Measurements from ENCODE around the gene CFDP1.

The CFDP1 gene

DNA sequence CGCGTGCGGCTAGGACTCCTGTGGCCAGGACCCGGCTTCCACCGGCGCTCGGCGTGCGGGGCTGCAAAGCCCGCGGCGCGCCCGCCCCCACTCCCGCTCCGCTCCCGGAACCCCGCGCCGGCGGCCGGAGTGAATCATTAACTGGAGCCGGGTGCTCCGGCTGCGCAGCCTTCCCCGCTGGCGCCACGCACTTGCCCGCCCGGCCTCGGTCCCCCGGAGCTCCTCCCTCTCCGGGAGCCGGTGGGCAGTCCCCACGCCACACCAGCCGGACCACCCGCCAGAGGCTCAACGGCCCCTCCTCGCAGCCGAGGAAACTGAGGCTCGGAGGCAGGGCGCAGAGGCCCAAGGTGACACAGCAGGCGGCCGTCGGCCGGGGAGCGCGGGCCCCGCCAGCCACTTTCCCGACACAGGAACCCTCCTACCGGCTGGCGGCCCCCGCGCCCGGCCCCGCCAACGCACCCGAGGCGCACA lies 182.5 kb downstream of the CFDP1 start:
- DNase-seq (ENCODE audit: low read depth in 2 of 2) = no peak

DNA sequence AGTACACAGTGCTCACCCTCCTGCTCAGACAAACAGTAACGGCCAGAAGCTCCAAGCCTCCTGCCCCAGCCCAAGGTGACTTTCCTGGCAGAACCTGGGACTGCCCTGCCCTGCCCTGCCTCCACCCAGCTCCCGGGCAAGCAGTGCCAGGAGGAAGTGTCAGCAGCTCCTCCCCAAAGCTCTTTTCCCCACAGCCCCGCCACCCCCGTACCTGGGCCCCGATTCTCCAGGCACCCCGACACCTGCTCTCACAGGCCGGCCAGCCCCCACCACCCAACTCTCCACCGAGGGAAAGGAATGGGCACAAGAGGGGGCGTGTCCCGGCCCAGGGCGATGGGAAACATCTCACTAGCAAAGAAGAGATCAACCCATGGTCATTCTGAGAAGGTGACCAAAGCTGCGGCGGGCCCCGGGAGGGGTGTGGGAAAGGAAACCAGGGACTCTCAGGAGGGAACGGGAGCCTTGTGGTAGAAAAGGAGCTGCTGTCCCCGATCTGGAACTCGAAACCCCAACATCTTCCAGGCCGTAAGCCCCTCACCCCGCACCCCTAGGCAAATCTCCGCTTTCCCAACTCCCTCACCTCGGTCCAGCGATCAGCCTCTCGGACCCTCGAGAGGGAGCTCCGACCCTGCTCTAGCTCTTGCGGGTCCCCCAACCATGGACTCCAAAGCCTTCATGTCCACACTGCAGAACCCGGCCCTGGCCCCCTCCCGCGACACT lies 183.1 kb downstream of the CFDP1 start:
- DNase-seq (ENCODE audit: low read depth in 2 of 2) = no peak

DNA sequence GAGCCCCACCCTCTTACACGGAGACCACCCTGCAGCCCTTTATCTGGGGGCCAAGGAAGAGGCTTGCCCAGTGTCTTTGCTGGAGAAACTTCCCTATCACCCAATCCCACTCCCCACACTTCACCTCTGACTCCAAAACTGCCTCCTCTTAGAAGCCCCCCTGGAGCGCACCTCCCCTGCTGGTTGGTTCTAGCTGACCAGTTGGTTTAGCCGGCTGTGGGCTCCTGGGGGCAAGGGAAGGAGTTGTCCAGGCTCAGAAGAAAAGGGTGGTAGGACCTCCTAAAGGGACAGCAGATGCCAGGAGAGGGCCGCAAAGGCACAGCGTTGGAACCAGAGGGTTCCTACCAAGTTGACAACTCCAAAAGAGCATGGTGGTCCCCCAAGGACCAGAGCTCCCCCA lies 183.9 kb downstream of the CFDP1 start:
- no peak for DNase-seq (ENCODE audit: low read depth in 2 of 2)

GRCh38 chr16:75248536-75249380 lies 184.5 kb downstream of the CFDP1 start:
- no peak for DNase-seq (ENCODE audit: low read depth in 2 of 2)

GRCh38 chr16:75248142-75248535 lies 185.2 kb downstream of the CFDP1 start:
- no peak for DNase-seq (ENCODE audit: low read depth in 2 of 2)

DNA sequence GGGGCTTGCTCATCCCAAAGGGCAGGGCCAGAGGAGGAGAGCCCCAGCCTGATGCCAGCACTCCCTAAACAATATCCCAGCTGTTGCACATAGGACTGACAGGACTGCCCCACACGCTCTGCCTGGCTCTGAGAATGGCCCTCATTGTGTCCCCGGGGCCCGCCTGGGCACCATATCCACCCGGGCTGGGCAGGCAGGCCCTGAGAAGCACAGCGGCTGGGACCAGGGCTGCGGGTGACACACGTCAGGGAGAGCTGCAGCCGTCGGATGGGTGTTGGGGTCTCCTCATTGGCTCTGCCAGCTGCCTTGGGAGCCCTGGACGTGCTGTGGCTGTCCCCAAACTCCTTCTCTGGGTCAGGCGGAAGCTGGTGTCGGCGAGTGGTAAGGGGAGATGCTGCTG lies 186.1 kb downstream of the CFDP1 start:
- DNase-seq (ENCODE audit: low read depth in 2 of 2) = no peak

DNA sequence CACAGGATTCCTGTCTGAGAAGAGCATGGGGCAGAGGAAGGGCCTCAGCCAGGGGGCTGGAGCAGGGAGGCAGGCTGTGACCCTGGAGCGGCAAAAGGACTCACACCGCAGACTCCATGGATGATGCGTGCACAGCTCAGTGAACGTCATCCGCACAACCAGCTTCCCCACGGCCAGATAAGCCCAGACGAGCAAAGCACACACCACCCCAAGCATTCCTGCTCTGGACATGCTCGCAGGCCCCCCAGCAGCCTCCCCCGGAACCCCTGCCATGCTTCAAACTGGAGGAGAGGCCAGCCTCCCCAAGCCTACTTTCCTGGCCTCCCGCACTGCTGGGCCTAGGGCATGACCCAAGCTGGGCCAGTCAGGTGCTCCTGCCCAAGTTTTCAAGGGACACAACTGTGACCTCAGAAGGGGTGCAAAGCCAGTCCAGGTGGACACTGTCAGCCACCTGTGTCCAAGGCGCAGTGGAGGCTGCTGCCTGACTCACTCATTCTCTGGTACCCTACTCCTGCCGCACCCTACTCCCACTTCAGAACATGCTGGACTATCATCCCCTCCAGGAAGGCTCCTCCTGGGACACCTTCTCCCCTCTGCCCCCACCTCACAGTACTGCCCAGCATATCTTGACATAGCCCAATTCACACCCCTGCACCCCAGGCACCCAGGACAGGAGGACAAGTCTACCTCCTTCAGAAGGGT lies 186.6 kb downstream of the CFDP1 start:
- DNase-seq (ENCODE audit: low read depth in 2 of 2) = no peak

DNA sequence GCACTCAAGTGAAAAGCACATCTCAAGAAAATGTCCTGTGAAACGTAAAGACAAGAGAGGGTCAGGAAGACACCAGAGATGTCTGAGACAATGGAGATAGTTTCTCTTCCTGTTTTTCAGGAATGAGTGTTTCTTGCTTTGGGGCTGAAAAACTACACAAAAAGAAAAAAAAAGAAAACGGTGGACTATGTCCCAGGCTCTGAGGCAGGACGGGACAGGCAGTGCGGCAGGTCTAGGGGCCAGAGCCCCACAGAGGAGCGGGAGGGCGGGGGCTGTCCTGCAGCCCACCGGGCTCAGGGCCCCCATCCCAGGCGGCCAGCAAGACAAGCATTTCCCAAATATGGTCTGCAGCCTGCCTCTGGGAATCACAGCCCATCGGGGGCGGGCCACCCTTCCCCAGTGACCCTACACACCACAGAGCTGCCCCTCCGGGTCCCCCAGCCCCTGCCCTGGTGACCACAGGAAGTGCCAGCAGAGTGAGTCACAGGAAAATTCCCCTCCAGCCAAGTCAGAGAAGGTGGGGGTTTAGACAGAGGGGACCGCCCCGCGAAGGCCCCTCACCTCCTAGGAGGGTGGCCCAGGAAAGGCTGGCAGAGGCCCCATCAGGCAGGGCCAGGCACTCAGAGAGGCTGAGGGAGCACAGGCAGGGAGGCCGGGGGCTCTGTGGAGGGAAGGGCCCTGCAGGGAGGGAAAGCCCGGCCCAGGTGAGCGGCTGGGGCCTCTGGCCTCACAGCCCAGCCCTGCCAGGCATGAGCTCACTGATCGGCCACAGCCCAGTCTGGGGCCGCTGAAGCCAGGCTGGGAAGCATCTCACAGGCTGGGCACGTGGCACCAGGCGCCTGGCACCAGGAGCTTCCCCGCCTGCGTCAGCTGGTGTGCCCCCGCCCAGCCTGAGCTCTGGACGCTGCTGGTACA lies 188.2 kb downstream of the CFDP1 start:
- DNase-seq (ENCODE audit: low read depth in 2 of 2) = no peak

DNA sequence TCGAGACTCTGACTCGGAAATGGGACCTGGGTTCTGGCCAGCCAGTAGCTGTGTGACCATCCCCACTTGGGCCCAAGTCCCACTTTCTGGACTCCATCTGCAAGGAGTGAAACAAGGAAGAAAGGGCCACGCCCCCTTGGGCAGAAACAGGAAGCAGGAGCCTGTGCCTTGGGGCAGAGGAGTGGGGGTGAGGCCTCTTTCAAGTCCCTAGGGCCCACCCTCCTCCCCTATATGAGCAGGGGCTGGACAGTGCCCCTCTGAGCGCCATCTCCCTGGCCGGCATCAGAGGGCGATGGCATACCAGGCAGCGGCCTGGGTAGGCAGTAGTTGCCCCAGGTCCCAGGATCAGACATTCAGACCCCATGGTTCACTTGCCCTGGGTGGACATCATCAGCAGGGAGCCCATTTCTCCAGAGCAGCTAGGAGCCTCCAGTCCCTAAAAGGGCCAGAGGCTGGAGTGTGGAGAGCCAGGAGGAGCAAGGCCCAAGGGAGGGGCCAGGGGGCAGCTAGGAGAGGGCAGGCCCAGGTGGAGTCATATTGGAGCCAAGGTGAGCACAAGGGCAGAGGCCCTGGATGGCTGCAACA lies 189.0 kb downstream of the CFDP1 start:
- no peak for DNase-seq (ENCODE audit: low read depth in 2 of 2)

All from stimulated activated CD4-positive, alpha-beta T cell treated with anti-CD3 and anti-CD28 coated beads, Interleukin-1b, Interleukin-23, amount 100 ng/mL, for 4 hours (primary cell).